Cardiac fibroblast (primary cell): ENCODE measurements around the gene AIRE.

Experiments
- DNase-seq, 2 donors: peaks; one replicate each; pipeline versions ENCODE4 v3.0.0 to v3.0.0-alpha.2; 2010; ENCODE audit warnings: low read depth in 2 of 2
- H3K4me3 ChIP-seq, 2 donors: replicated peaks in 1 of 2; 1 replicate in 1 of 2; 2 replicates in 1 of 2; pipeline ENCODE4 v1.5.1; 2011; ENCODE audit warnings: low read depth in 2 of 2, low read length in 2 of 2, mild to moderate bottlenecking in 2 of 2, moderate library complexity in 1 of 2
- TF ChIP-seq, protein P1 (sequence below): IDR thresholded peaks from one replicate; pipeline ENCODE4 v1.5.1; 2011; ENCODE audit warnings: low read depth, mild to moderate bottlenecking, low read length, inconsistent platforms

The AIRE gene

DNA sequence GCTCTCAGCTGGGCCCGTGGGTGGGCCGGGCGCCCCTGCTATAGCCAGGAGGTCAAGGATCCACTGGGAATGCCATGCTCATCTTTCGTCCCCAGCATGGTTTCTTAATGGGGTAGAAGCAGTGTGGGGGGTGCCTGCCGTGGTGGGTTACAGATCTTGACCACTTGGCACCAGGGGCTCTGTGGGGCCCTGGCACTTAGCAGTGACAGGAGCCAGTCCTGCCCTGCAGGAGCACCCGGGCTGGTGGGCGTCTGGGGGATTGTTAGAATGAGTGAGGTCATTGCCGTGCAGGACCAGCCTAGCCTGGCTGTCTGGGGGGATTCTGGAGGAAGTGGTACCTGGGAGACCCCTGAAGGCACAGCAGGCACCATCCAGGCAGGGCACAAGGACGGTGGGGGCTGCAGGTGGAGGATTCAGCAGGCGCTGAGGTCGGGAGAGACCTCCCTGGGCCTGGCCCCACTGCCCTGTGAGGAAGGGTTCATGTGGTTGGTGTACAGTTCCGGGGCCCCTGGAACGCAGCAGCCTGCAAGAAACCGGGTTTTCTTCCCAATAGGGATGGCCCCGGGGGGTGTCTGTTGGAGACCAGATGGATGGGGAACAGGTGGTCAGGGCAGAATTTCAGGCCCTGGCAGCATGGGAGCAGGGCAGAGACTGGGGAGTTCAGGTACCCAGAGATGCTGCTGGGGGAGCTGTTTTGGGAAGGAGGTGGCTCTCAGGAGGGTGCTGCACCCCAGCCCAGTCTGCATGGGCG, 4.8 kb downstream of the AIRE start:
- DNase-seq = no peak
- TF ChIP-seq, protein P1, sequence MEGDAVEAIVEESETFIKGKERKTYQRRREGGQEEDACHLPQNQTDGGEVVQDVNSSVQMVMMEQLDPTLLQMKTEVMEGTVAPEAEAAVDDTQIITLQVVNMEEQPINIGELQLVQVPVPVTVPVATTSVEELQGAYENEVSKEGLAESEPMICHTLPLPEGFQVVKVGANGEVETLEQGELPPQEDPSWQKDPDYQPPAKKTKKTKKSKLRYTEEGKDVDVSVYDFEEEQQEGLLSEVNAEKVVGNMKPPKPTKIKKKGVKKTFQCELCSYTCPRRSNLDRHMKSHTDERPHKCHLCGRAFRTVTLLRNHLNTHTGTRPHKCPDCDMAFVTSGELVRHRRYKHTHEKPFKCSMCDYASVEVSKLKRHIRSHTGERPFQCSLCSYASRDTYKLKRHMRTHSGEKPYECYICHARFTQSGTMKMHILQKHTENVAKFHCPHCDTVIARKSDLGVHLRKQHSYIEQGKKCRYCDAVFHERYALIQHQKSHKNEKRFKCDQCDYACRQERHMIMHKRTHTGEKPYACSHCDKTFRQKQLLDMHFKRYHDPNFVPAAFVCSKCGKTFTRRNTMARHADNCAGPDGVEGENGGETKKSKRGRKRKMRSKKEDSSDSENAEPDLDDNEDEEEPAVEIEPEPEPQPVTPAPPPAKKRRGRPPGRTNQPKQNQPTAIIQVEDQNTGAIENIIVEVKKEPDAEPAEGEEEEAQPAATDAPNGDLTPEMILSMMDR = no peak
- no peak overlapping the region for H3K4me3 ChIP-seq

DNA sequence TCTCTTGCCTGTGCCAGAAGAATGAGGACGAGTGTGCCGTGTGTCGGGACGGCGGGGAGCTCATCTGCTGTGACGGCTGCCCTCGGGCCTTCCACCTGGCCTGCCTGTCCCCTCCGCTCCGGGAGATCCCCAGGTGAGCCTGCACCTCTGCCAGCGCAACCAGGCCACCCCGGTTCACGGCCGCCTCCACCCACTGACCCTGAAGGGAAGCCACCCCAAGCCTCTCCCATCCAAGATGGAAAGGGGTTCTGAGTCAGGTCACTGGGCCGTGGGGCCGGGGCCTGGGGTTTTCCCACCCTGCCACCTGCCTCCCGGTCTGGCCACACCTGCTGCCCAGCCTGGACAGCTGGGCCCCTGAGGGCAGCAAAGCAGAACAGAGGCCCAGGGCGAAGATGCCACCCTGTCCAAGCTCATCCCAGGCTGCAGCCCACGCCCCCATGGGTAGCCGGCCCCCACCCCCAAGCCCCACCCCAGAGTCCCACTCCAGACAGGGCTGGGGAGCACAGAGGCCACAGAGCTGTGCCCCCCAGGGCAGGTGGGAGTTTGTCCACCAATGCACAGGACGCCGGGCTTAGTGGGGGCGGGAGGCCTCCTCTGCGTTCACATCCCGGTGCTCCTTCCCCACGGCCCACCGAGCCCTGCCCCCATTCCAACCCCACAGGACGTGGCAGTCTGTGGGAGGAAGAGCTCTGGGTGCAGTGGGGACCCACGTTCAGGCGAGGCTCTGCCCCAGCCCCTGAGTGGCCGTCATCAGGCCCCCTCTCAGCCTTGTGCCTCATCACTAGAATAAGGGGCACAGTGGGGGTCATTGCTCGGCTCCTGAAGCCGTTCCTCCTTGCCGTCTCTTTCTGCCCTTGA, 5.6 kb downstream of the AIRE start:
- no peak for DNase-seq
- TF ChIP-seq, protein P1 = no peak

DNA sequence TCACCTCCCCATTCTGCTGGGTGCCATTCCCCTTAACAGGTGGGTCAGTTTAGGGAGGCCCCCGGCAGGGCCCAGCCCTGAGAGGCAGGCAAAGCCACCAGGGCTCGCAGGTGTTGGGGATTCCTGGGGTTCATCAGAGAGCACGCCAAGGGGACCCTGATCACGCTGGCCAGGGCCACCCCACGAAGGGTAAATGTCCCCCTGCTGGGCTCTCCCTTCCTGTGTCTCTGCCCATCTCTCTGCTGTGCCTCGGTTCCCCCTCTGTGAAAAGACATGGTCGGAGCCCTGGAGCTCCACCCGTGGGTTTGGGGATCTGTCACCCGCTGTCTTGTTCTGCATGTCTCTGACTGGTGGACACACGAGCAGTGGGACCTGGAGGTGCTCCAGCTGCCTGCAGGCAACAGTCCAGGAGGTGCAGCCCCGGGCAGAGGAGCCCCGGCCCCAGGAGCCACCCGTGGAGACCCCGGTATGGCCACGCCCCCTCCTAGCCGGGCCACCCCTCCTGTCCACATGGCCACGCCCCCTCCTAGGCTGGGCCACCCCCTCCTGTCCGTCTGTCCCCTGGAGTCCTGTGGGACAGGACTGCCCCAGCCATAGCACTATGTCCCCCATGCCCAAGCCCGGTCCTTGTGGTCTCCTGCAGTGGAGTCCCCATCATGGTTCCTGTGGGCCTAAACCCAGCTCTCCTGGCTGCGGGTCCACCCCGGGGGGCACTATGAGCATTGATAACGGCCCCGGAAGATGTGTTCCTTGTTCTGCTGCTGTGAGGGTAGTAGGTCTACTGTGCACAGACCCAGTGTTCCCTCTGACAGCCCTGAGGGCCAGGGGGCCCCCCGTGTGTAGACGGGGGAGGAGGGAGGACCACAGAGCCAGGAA, 6.5 kb downstream of the AIRE start:
- DNase-seq = no peak
- TF ChIP-seq, protein P1 = no peak
- no peak overlapping the region for H3K4me3 ChIP-seq

More for the DNA sequence above, 5.6 kb downstream of the AIRE start:
- no peak overlapping the region for H3K4me3 ChIP-seq

DNA sequence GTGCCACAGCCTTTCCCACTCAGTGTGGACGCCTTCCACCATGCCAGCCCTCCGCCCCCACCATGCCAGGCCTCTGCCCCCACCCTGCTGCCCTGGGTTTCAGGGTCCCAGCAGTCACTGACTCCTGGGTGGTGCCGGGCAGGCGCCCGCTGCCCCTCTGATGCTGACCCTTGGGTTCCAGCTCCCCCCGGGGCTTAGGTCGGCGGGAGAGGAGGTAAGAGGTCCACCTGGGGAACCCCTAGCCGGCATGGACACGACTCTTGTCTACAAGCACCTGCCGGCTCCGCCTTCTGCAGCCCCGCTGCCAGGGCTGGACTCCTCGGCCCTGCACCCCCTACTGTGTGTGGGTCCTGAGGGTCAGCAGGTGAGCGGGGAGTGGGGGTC, 7.1 kb downstream of the AIRE start:
- H3K4me3 ChIP-seq = no peak overlapping the region
- DNase-seq = no peak
- TF ChIP-seq, protein P1 = no peak

DNA sequence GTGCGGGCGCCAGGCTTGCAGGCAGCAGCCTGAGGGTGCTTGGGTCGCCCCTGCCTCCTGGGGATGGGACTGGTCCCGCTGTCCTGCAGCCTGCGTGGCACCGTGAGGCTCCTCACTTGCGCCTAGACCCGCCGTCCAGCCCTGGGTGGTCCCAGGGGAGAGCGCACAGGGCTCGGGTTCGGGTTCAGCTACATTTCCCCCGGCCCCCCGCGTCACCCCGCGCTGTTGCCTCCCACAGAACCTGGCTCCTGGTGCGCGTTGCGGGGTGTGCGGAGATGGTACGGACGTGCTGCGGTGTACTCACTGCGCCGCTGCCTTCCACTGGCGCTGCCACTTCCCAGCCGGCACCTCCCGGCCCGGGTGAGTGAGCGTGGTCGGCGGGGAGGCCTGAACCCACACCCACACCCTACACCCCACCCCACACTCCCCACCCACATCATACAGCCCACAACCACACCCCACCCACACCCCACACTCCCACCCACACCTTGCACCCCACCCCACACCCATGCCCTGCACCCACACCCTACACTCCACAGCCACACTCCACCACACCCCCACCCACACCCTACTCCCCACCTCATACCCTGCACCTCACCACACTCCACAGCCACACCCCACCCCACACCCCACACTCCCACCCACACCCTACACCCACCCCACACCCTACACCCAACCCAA, 8.0 kb downstream of the AIRE start:
- DNase-seq = no peak
- TF ChIP-seq, protein P1 = no peak
- no peak overlapping the region for H3K4me3 ChIP-seq
